NT2/D1 (cell line): ENCODE results near the gene ANKLE2.
"Not testable (repeated sequence)": the region's sequence is repeated elsewhere in the genome, so short reads cannot be mapped to it uniquely, and the experiment has no call there.

Experiments
- DNase-seq: peaks from one replicate; pipeline ENCODE4 v3.0.0-alpha.2; 2011; ENCODE audit warnings: low read depth, low spot score
- H3K27me3 ChIP-seq: 2 replicates; pipeline ENCODE4 v1.6.0; 2011; ENCODE audit warnings: mild to moderate bottlenecking; ENCODE audit not compliant: insufficient read length, insufficient read depth
- H3K36me3 ChIP-seq: 2 replicates; pipeline ENCODE4 v1.6.1; 2011; ENCODE audit warnings: mild to moderate bottlenecking, low read length, mixed read lengths; ENCODE audit not compliant: insufficient read depth, insufficient read length
- H3K4me1 ChIP-seq: 2 replicates; pipeline ENCODE4 v1.5.1; 2011; ENCODE audit not compliant: insufficient read depth, insufficient read length
- H3K4me3 ChIP-seq: 2 replicates; pipeline ENCODE4 v1.5.1; 2011; ENCODE audit warnings: low read depth; ENCODE audit not compliant: insufficient read length
- H3K9ac ChIP-seq: 2 replicates; pipeline ENCODE4 v1.6.0; 2011; ENCODE audit warnings: low read depth; ENCODE audit not compliant: insufficient read length
- H3K9me3 ChIP-seq: 2 replicates; pipeline ENCODE4 v1.5.1; 2011; ENCODE audit warnings: mild to moderate bottlenecking, low read length; ENCODE audit not compliant: insufficient read depth
- SUZ12 ChIP-seq: IDR thresholded peaks from 2 replicates; pipeline ENCODE4 v1.6.1; 2011; ENCODE audit not compliant: insufficient read length, insufficient read depth; ENCODE audit errors: extremely low read depth
- YY1 ChIP-seq: IDR thresholded peaks from 2 replicates; pipeline ENCODE4 v1.6.1; 2011; ENCODE audit not compliant: insufficient read length, insufficient read depth
- ZNF274 ChIP-seq: IDR thresholded peaks from 2 replicates; pipeline ENCODE4 v1.6.1; 2011; ENCODE audit warnings: mild to moderate bottlenecking, low read depth, low read length

The ANKLE2 gene

GRCh38 chr12:132786192-132786591, 24.6 kb upstream of the ANKLE2 start:
- Histone ChIP-seq H3K4me1 (peaks cover 2% of the 10 kb centered on the region), H3K9me3 (no peaks in the 10 kb centered on the region), H3K4me3 (no peak overlapping the region), H3K27me3 (no peaks in the 10 kb centered on the region), H3K36me3 (peaks cover 85% of the 10 kb centered on the region), H3K9ac (no peak overlapping the region)
- no peak for DNase-seq
- TF ChIP-seq ZNF274, result no peak
- TF ChIP-seq YY1, result no peak
- no peak for TF ChIP-seq SUZ12

- no peak overlapping the region for H3K4me3 ChIP-seq
- H3K9ac ChIP-seq, result no peak overlapping the region
- H3K9me3 ChIP-seq, result no peaks in the 10 kb centered on the region
- H3K4me1 ChIP-seq, result peaks cover 2% of the 10 kb centered on the region
- no peak for DNase-seq
- peaks cover 88% of the 10 kb centered on the region for H3K36me3 ChIP-seq
- H3K27me3 ChIP-seq, result no peaks in the 10 kb centered on the region
- TF ChIP-seq ZNF274, result no peak
- no peak for TF ChIP-seq YY1
- TF ChIP-seq SUZ12, result no peak
Measured at GRCh38 chr12:132784580-132784979, 22.9 kb upstream of the ANKLE2 start.

GRCh38 chr12:132783917-132784531, 22.4 kb upstream of the ANKLE2 start:
- no peak for DNase-seq
- no peak overlapping the region for H3K9ac ChIP-seq
- no peak for TF ChIP-seq YY1
- TF ChIP-seq SUZ12, result no peak
- no peak for TF ChIP-seq ZNF274
- H3K4me3 ChIP-seq, result no peak overlapping the region
- peaks cover 2% of the 10 kb centered on the region for H3K4me1 ChIP-seq
- H3K27me3 ChIP-seq, result no peaks in the 10 kb centered on the region
- peaks cover 87% of the 10 kb centered on the region for H3K36me3 ChIP-seq
- no peaks in the 10 kb centered on the region for H3K9me3 ChIP-seq

GRCh38 chr12:132781938-132782337, 20.3 kb upstream of the ANKLE2 start:
- no peak overlapping the region for H3K4me3 ChIP-seq
- TF ChIP-seq SUZ12 (no peak), ZNF274 (no peak), YY1 (no peak)
- H3K27me3 ChIP-seq, result no peaks in the 10 kb centered on the region
- H3K36me3 ChIP-seq, result peaks cover 87% of the 10 kb centered on the region
- no peaks in the 10 kb centered on the region for H3K4me1 ChIP-seq
- no peak for DNase-seq
- no peaks in the 10 kb centered on the region for H3K9me3 ChIP-seq
- H3K9ac ChIP-seq, result no peak overlapping the region

- no peak for TF ChIP-seq SUZ12
- no peak for TF ChIP-seq YY1
- TF ChIP-seq ZNF274, result no peak
- Histone ChIP-seq H3K27me3 (no peaks in the 10 kb centered on the region), H3K4me1 (no peaks in the 10 kb centered on the region), H3K9me3 (no peaks in the 10 kb centered on the region), H3K9ac (no peak overlapping the region), H3K36me3 (peaks cover 88% of the 10 kb centered on the region), H3K4me3 (no peak overlapping the region)
- DNase-seq, result no peak
Measured at GRCh38 chr12:132779781-132780353, 18.2 kb upstream of the ANKLE2 start.

- Histone ChIP-seq H3K36me3 (peaks cover 90% of the 10 kb centered on the region), H3K9ac (no peak overlapping the region), H3K4me3 (no peak overlapping the region), H3K27me3 (no peaks in the 10 kb centered on the region), H3K4me1 (no peaks in the 10 kb centered on the region), H3K9me3 (no peaks in the 10 kb centered on the region)
- no peak for DNase-seq
- no peak for TF ChIP-seq ZNF274
- no peak for TF ChIP-seq SUZ12
- TF ChIP-seq YY1, result no peak
Measured at GRCh38 chr12:132777614-132778013, 16.0 kb upstream of the ANKLE2 start.

GRCh38 chr12:132776816-132777568, 15.4 kb upstream of the ANKLE2 start:
- no peak for DNase-seq
- Histone ChIP-seq H3K4me3 (no peak overlapping the region), H3K9me3 (no peaks in the 10 kb centered on the region), H3K27me3 (no peaks in the 10 kb centered on the region), H3K4me1 (no peaks in the 10 kb centered on the region), H3K36me3 (peaks cover 90% of the 10 kb centered on the region), H3K9ac (no peak overlapping the region)
- no peak for TF ChIP-seq SUZ12
- no peak for TF ChIP-seq ZNF274
- TF ChIP-seq YY1, result no peak

GRCh38 chr12:132776230-132776625, 14.6 kb upstream of the ANKLE2 start:
- not testable (repeated sequence) for H3K4me1 ChIP-seq, H3K4me3 ChIP-seq, H3K9ac ChIP-seq, H3K9me3 ChIP-seq, H3K27me3 ChIP-seq, DNase-seq
- peaks cover 90% of the 10 kb centered on the region for H3K36me3 ChIP-seq
